Spleen (tissue), 11 donors: Measurements from ENCODE around the gene IGF2. TPM values are rescaled to one million over a fixed set of nuclear protein-coding genes. Genes with fewer than 3 reads are reported as not detected.

Experiments
- DNase-seq: peaks from one replicate; pipeline ENCODE4 v3.0.0-alpha.2; 2020
- H3K27ac ChIP-seq, 8 donors: fragments of 200-600 bp; sonication (generic) in 7 of 8; 1 replicate in 4 of 8; 2 replicates in 4 of 8; pipeline versions ENCODE4 v1.5.0 to v1.8.0; 2016 to 2021; ENCODE audit warnings: inconsistent platforms in 4 of 8, mild to moderate bottlenecking in 4 of 8, moderate library complexity in 1 of 8
- H3K27me3 ChIP-seq, 7 donors: fragments of 200-600 bp; sonication (generic) in 6 of 7; replicated peaks in 1 of 7; 1 replicate in 4 of 7; 2 replicates in 3 of 7; pipeline versions ENCODE4 v1.5.0 to v1.8.0; 2016 to 2021; ENCODE audit warnings: inconsistent platforms in 3 of 7, mild to moderate bottlenecking in 1 of 7
- H3K36me3 ChIP-seq, 6 donors: fragments of 200-600 bp; sonication (generic) in 5 of 6; 1 replicate in 4 of 6; 2 replicates in 2 of 6; pipeline versions ENCODE4 v1.5.0 to v1.8.0; 2016 to 2021; ENCODE audit warnings: inconsistent platforms in 2 of 6
- H3K4me1 ChIP-seq, 6 donors: fragments of 200-600 bp; sonication (generic) in 5 of 6; 1 replicate in 3 of 6; 2 replicates in 3 of 6; pipeline versions ENCODE4 v1.5.0 to v1.8.0; 2016 to 2021; ENCODE audit warnings: inconsistent platforms in 3 of 6
- H3K4me3 ChIP-seq, 8 donors: fragments of 200-600 bp; sonication (generic) in 7 of 8; 1 replicate in 4 of 8; 2 replicates in 4 of 8; pipeline versions ENCODE4 v1.5.0 to v1.8.0; 2016 to 2021; ENCODE audit warnings: inconsistent platforms in 4 of 8, mild to moderate bottlenecking in 4 of 8, moderate library complexity in 2 of 8
- H3K9me3 ChIP-seq, 8 donors: fragments of 200-600 bp; sonication (generic) in 7 of 8; 1 replicate in 4 of 8; 2 replicates in 4 of 8; pipeline versions ENCODE4 v1.5.0 to v1.8.0; 2016 to 2021; ENCODE audit warnings: inconsistent platforms in 4 of 8
- POLR2A ChIP-seq, 3 donors: fragments of 450-650 bp; IDR thresholded peaks; one replicate each; pipeline ENCODE4 v1.5.1; 2017; ENCODE audit warnings: antibody characterized with exemption in 3 of 3, mild to moderate bottlenecking in 1 of 3
- POLR2AphosphoS5 ChIP-seq, 3 donors: sonication (generic); formaldehyde crosslinking; IDR thresholded peaks; one replicate each; pipeline ENCODE4 v1.5.1; 2017; ENCODE audit warnings: antibody characterized with exemption in 3 of 3
- WGBS, 5 donors: extraction: QIAGEN DNeasy Blood & Tissue Kit in 3 of 5; methylation state at CpG; one replicate each; pipeline versions ENCODE4 v1.1.5 to v1.1.7; 2013 to 2018; 5-methylcytosine and 5-hydroxymethylcytosine counted together
- intact Hi-C: fragments of 100-400 bp; cut with DNase I; formaldehyde crosslinking; loops from one replicate; pipeline ENCODE4 v1.15.0; 2023; ENCODE audit warnings: low total_unique reads
- polyA plus RNA-seq, 3 donors: library from polyadenylated mRNA; stranded (reverse); fragments of 200-250 nt; gene quantifications; one replicate each; pipeline ENCODE4 v1.2.1, GENCODE V29; 2013
- total RNA-seq, 7 donors: library from RNA; depleted of rRNA in 3 of 7; stranded (reverse); fragments of >200 nt in 3 of 7; fragmentation: NEBNext Ultra II Directional in 4 of 7; extraction: Animal tissue kit (Norgen Biotek cat#: 25700) in 4 of 7; gene quantifications; one replicate each; pipeline versions ENCODE4 v1.1.0 to v1.2.1, GENCODE V29; 2016 to 2021
- TF ChIP-seq, protein P1 (sequence below), 11 experiments: fragments of 200-600 bp in 7 of 11; fragments of 450-650 bp in 4 of 11; sonication (generic) in 4 of 11; IDR thresholded peaks in 8 of 11; conservative IDR thresholded peaks in 3 of 11; 1 replicate in 7 of 11; 2 replicates in 4 of 11; pipeline versions ENCODE4 v1.4.0 to v1.8.0; 2016 to 2021; ENCODE audit warnings: antibody characterized with exemption in 11 of 11, inconsistent platforms in 4 of 11, mild to moderate bottlenecking in 1 of 11
- donor health status: healthy with polysubstance abuse.
- donor health status: DM: no; HTN: no; CAD: no; lungs with moderate emphysema.
- donor health status: DM: no; HTN: no; CAD: no.
- donor health status: Bipolar disorder and iron deficiency.
- donor health status: healthy.
- donor health status: DM: no; HTN: no; CAD: no.
- donor health status: DM: yes; HTN: yes; CAD: no.

IGF2 gene
- total and polyA plus RNA-seq, 10 donors = 0.74 to 66.6 (median 13.7) TPM

- Histone ChIP-seq H3K9me3 (no peaks in the 10 kb centered on the region), H3K27ac (no peak overlapping the region), H3K27me3 (peaks cover 0 to 67% (median 8%) of the 10 kb centered on the region in 7 donors), H3K4me3 (no peak overlapping the region), H3K4me1 (peaks cover 0 to 6% (median 2%) of the 10 kb centered on the region in 6 donors), H3K36me3 (no peaks in the 10 kb centered on the region)
- TF ChIP-seq POLR2A (IDR thresholded peaks at IDR 0.05) (no peak), POLR2AphosphoS5 (IDR thresholded peaks at IDR 0.05) (peak in 2 of 3 donors; percentile 20 to 41)
- TF ChIP-seq, protein P1, sequence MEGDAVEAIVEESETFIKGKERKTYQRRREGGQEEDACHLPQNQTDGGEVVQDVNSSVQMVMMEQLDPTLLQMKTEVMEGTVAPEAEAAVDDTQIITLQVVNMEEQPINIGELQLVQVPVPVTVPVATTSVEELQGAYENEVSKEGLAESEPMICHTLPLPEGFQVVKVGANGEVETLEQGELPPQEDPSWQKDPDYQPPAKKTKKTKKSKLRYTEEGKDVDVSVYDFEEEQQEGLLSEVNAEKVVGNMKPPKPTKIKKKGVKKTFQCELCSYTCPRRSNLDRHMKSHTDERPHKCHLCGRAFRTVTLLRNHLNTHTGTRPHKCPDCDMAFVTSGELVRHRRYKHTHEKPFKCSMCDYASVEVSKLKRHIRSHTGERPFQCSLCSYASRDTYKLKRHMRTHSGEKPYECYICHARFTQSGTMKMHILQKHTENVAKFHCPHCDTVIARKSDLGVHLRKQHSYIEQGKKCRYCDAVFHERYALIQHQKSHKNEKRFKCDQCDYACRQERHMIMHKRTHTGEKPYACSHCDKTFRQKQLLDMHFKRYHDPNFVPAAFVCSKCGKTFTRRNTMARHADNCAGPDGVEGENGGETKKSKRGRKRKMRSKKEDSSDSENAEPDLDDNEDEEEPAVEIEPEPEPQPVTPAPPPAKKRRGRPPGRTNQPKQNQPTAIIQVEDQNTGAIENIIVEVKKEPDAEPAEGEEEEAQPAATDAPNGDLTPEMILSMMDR (IDR thresholded peaks at IDR 0.05 in 8 of 11, conservative IDR thresholded peaks at IDR 0.05 in 3 of 11) = no peak
- intact Hi-C loops = no loop called here
- 72 to 91% (median 73%) methylated on average over 7 to 18 of the region's 18 CpGs for WGBS, 5 donors
- no peak for DNase-seq
Observed at GRCh38 chr11:2182075-2182474, 42.9 kb upstream of the IGF2 start.

DNA sequence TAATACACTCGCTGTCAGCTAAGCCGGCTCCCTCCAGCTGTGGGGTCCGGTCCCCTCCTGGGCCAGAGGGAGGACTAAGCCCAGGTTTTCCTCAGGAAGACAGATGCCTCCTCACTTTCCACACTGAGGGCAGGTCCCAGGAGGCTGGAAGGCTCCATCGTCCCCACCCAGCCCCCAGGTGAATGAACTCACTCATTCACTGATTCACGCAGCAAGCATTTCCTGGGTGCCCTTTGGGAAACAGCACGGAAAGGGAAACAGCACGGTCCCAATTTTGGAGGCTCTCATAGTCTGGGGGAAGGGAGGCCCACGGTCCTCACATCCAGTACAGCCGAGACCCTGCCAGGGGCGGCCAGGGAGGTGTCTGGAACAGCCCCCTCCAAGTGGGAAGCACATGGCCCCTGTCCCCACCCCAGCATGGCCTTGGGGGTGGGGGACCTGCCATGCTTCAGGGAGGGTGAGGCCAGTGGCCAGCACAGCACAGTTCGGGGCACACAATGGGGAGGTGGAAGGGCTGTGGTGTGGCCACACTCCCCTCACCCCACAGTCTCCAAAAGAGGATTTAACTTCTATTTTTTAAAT lies 41.7 kb upstream of the IGF2 start:
- no peak overlapping the region for H3K27ac ChIP-seq
- no peak overlapping the region for H3K4me3 ChIP-seq
- no peaks in the 10 kb centered on the region for H3K4me1 ChIP-seq
- no peaks in the 10 kb centered on the region for H3K36me3 ChIP-seq
- H3K9me3 ChIP-seq = no peaks in the 10 kb centered on the region
- 75 to 89% (median 85%) methylated on average over 10 to 11 of the region's 11 CpGs for WGBS, 5 donors
- no peak for DNase-seq
- peaks cover 0 to 55% (median 2%) of the 10 kb centered on the region in 7 donors for H3K27me3 ChIP-seq
- TF ChIP-seq POLR2AphosphoS5 (IDR thresholded peaks at IDR 0.05) (no peak), POLR2A (IDR thresholded peaks at IDR 0.05) (no peak)
- TF ChIP-seq, protein P1 (IDR thresholded peaks at IDR 0.05 in 8 of 11, conservative IDR thresholded peaks at IDR 0.05 in 3 of 11) = no peak
- intact Hi-C loops = no loop called here

- Histone ChIP-seq H3K27me3 (peaks cover 0 to 50% (median 0%) of the 10 kb centered on the region in 7 donors), H3K27ac (no peak overlapping the region), H3K4me3 (no peak overlapping the region), H3K9me3 (no peaks in the 10 kb centered on the region), H3K36me3 (no peaks in the 10 kb centered on the region), H3K4me1 (no peaks in the 10 kb centered on the region)
- intact Hi-C loops = no loop called here
- WGBS, 5 donors = 79 to 91% (median 82%) methylated on average over 8 to 15 of the region's 15 CpGs
- TF ChIP-seq, protein P1 (IDR thresholded peaks at IDR 0.05 in 8 of 11, conservative IDR thresholded peaks at IDR 0.05 in 3 of 11) = no peak
- no peak for TF ChIP-seq POLR2A (IDR thresholded peaks at IDR 0.05)
- DNase-seq = no peak
Observed at GRCh38 chr11:2180347-2180746, 41.2 kb upstream of the IGF2 start.

DNA sequence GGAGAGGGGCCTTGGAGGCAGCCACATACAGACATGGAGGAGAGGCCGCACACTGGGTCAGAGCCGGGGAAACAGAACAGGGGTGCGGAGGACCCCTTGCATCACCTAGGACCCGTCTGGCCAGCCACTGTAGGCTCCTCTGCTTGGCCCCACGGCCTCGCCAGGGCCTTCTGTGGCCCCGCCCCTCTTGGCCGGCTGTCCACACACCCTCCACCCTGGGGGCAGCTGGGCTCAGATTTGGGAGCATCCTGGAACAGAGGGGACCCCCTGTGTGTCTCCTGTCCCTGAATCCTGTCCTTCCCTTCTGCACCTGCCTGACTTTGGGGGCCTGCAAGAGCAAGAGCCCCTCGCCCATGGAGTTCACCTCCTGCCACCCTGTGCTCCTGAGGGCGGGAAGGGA lies 40.3 kb upstream of the IGF2 start:
- intact Hi-C loops = no loop called here
- Histone ChIP-seq H3K4me3 (no peak overlapping the region), H3K36me3 (no peaks in the 10 kb centered on the region), H3K27ac (no peak overlapping the region), H3K27me3 (peaks cover 0 to 42% (median 0%) of the 10 kb centered on the region in 7 donors), H3K4me1 (no peaks in the 10 kb centered on the region), H3K9me3 (no peaks in the 10 kb centered on the region)
- 75 to 90% (median 87%) methylated on average over 5 to 10 of the region's 10 CpGs for WGBS, 5 donors
- no peak for DNase-seq
- no peak for TF ChIP-seq POLR2AphosphoS5 (IDR thresholded peaks at IDR 0.05)
- TF ChIP-seq POLR2A (IDR thresholded peaks at IDR 0.05) = no peak
- TF ChIP-seq, protein P1 (IDR thresholded peaks at IDR 0.05 in 8 of 11, conservative IDR thresholded peaks at IDR 0.05 in 3 of 11) = no peak
